Islet precursor cell (in vitro differentiated cells): ENCODE data around the gene RORC.

Experiments
- DNase-seq: peaks from one replicate; pipeline ENCODE4 v3.0.0-alpha.2; 2018

The RORC gene

DNA sequence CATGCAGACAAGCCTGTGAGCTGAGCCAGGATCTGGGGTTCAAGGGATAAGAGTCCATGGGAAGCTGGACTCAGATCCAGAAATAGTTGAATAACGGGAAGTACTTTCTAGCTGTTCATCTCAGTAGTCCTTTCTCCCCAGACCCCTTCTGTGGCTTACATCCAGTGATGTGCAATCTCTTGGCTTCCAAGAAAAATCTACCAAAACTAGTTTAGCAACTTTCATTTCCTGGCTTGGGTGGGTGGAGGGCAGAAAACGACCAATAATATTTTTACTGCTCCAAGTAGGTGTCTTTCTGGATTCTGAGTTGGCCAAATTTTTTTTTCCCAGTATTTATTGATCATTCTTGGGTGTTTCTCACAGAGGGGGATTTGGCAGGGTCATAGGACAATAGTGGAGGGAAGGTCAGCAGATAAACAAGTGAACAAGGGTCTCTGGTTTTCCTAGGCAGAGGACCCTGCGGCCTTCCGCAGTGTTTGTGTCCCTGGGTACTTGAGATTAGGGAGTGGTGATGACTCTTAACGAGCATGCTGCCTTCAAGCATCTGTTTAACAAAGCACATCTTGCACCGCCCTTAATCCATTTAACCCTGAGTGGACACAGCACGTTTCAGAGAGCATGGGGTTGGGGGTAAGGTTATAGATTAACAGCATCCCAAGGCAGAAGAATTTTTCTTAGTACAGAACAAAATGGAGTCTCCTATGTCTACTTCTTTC, 63.1 kb downstream of the RORC start:
- DNase-seq = peak; percentile 57

DNA sequence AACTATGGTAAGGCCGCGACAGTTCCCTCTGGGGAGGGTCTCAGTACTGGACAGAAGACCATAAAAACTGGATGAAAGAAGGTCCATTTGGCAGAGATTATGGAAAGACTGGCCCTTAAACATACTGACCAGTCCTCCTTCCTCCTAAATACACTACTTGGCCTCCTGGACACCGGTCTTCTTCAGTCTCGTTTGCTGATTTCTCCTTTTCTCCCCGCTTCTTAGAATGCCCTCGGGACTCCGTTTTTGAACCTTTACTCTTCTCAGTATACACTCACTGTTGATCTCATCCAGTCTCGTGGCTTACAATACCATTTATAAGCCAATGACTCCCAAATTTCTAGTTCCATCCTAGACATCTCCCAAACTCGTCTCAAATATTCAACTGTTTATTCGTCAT, 67.6 kb downstream of the RORC start:
- DNase-seq = no peak

DNA sequence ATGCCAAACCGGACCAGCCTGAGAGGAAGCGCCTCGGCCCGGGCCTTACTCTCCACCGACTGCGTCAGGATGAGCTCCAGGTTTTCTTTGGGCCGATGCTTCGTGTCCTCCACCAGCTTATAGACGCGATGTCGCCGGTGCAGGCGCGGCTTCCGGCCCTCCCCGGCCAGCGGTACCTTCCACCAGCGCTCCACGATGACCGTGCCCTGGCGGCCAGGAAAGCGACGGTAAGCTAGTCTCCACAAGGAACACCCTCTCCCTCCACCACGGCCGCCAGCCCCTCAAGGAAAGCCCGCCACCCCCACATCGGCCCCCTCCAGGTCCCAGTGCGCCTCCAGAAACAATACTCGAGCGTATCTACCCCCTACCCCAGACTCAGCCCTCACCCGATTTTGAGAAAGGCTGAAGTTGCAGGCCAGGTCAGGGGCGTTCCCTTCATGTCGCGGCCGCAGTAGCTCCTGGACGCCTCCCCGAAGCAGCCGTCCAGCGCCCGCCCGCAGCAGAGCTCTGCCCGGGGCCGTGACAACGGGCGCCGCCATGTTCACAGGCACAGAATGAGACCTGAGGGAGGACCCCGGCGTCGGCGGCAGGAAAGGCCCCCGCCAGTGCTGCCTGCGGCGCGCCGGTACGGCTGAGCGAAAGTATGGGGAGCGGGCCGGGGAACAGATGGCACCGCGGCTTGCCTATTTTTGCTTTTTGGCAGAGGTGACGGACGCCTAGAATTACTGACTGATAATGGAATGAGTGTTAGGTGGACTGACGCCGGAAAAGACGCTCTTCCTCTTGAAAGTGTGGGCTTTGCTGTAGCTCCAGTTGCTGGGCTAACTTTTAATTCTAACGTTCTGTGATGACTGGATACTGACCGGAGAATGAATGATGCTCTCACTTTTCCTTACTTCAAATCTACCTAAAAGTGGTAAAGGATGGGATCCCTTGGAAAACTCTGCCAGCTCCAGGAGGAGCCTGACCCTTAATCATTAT, 68.4 kb downstream of the RORC start, which contains the start of gene MRPL9:
Gene MRPL9 (minus strand): TSS at position 556 of the 981 bp plus-strand sequence. CDS start 17 bp downstream, at position 539.
- DNase-seq = peak; percentile 89

DNA sequence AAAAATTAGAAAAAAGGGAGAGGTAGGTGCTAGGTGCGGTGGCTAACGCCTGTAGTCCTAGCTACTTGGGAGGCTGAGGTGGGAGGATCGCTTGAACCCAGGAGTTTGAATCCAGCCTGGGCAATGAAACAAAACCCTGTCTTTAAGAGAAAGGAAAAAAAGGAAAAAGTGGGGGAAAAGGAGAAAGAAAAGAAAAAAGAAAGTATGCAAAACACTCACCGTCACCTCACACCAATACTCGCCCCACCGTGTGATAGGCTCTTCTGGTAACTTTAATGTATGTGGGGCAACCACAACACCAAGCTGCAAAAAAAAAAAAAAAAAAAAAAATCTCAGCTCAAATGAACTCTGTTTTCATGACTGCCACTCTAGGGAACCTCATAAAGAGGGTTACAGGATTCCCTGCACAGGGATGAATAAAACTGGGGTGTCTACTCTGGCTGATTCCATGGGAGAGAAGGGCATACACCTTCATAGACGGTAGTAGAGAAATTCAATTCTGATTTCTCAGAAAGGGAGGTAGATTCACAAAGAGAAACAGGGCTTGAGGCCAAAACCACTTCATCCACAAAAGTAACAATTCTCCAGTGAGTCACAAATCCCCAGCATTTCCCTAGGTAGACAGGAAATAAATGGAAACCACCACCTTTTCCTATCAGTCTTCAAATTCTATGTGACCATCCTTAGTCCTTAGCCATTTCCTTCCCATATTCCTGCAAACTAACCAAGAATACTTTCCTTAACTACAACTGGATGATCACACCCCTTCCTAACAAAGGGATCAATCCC, 70.8 kb downstream of the RORC start:
- DNase-seq = no peak

DNA sequence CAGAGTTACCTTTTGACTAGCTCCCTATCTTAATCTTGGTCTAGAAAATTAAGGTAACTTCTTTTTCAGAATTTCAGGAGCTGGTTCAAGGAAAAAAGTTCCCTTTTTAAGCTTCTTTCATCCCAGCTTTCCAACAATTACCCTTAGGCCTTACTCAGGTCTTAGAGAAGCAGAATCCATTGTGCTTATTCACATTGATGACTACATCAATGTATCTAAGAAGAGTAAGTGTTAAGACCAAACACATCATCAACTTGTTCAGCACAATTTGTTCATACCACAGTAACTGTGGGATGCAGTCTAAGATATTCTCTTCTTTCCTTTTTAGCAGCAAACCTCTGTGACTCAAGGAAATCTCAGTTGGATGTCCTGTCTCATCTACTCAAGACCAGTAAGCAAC, 72.4 kb downstream of the RORC start:
- DNase-seq = no peak

DNA sequence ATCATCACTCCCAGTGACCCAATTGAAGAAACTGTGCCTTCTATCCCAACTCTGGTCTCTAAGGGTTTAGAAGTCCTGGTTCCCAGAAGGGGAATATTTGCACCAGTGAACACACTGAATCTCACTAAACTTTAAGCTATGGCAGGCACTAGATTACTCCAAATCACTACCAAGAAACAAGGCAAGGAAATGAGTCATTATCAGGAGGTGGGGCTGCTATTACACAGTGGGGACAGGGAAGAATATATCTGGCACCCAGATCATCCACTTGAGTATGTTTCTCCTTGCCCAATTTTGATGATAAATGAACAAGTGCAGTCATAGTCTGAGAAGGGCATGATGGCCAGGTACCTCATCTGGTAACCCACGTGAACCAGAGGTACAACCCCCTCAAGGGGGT, 75.3 kb downstream of the RORC start:
- DNase-seq = no peak
